ENCODE measurements around the gene LMO1. TPM values are rescaled to one million over a fixed set of nuclear protein-coding genes. Genes with fewer than 3 reads are reported as not detected.

LMO1 gene
- polyA plus RNA-seq, 1 of the 3 experiments (the other 2 are of a cell fraction): 0.12 TPM

- no peak overlapping the region for H3K27ac ChIP-seq (ENCODE audit: low read depth in 2 of 2, low read length in 1 of 2)
- no peaks in the 10 kb centered on the region for H3K36me3 ChIP-seq (replicated peaks in 1 of 2; ENCODE audit: control insufficient read depth in 1 of 2, insufficient read depth in 2 of 2, low read length in 1 of 2)
- H3K27me3 ChIP-seq (ENCODE audit: insufficient read depth): no peaks in the 10 kb centered on the region
- ChIA-PET POLR2A (no interaction called here), CTCF (interaction anchor here (0.8 to 4.2 kb wide), 5 partner anchors 8 to 1518 kb away, joined by 3 to 46 read pairs (median 5); partner anchors contain the start of gene LMO1)
- no peaks in the 10 kb centered on the region for H3K79me2 ChIP-seq (ENCODE audit: insufficient read depth)
- DNase-seq: no peak
- no peak overlapping the region for H2AFZ ChIP-seq (ENCODE audit: low read depth)
- 43% methylated on average over 4 of the region's 4 CpGs for WGBS (ENCODE audit: low lambda C conversion rate)
- TF ChIP-seq RXRA (IDR thresholded peaks at IDR 0.05; ENCODE audit: borderline replicate concordance, low read depth) (no peak), FOSL2 (IDR thresholded peaks at IDR 0.05; ENCODE audit: borderline replicate concordance, low read depth) (no peak), PBX3 (IDR thresholded peaks at IDR 0.05) (no peak), ELF1 (IDR thresholded peaks at IDR 0.05) (no peak), NFIC (IDR thresholded peaks at IDR 0.05; ENCODE audit: borderline replicate concordance) (no peak), TEAD4 (IDR thresholded peaks at IDR 0.05; ENCODE audit: borderline replicate concordance, insufficient read depth) (no peak)
- TF ChIP-seq, protein P1, sequence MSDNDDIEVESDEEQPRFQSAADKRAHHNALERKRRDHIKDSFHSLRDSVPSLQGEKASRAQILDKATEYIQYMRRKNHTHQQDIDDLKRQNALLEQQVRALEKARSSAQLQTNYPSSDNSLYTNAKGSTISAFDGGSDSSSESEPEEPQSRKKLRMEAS (IDR thresholded peaks at IDR 0.05; ENCODE audit: low read depth): no peak
- TF ChIP-seq, protein P2, sequence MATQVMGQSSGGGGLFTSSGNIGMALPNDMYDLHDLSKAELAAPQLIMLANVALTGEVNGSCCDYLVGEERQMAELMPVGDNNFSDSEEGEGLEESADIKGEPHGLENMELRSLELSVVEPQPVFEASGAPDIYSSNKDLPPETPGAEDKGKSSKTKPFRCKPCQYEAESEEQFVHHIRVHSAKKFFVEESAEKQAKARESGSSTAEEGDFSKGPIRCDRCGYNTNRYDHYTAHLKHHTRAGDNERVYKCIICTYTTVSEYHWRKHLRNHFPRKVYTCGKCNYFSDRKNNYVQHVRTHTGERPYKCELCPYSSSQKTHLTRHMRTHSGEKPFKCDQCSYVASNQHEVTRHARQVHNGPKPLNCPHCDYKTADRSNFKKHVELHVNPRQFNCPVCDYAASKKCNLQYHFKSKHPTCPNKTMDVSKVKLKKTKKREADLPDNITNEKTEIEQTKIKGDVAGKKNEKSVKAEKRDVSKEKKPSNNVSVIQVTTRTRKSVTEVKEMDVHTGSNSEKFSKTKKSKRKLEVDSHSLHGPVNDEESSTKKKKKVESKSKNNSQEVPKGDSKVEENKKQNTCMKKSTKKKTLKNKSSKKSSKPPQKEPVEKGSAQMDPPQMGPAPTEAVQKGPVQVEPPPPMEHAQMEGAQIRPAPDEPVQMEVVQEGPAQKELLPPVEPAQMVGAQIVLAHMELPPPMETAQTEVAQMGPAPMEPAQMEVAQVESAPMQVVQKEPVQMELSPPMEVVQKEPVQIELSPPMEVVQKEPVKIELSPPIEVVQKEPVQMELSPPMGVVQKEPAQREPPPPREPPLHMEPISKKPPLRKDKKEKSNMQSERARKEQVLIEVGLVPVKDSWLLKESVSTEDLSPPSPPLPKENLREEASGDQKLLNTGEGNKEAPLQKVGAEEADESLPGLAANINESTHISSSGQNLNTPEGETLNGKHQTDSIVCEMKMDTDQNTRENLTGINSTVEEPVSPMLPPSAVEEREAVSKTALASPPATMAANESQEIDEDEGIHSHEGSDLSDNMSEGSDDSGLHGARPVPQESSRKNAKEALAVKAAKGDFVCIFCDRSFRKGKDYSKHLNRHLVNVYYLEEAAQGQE (IDR thresholded peaks at IDR 0.05; ENCODE audit: low read depth, low read length): no peak
- TF ChIP-seq, protein P3, sequence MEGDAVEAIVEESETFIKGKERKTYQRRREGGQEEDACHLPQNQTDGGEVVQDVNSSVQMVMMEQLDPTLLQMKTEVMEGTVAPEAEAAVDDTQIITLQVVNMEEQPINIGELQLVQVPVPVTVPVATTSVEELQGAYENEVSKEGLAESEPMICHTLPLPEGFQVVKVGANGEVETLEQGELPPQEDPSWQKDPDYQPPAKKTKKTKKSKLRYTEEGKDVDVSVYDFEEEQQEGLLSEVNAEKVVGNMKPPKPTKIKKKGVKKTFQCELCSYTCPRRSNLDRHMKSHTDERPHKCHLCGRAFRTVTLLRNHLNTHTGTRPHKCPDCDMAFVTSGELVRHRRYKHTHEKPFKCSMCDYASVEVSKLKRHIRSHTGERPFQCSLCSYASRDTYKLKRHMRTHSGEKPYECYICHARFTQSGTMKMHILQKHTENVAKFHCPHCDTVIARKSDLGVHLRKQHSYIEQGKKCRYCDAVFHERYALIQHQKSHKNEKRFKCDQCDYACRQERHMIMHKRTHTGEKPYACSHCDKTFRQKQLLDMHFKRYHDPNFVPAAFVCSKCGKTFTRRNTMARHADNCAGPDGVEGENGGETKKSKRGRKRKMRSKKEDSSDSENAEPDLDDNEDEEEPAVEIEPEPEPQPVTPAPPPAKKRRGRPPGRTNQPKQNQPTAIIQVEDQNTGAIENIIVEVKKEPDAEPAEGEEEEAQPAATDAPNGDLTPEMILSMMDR (IDR thresholded peaks at IDR 0.05): no peak
- H4K20me1 ChIP-seq (ENCODE audit: insufficient read depth): no peaks in the 10 kb centered on the region
- H3K9me3 ChIP-seq: no peaks in the 10 kb centered on the region
- no peak overlapping the region for H3K4me3 ChIP-seq (ENCODE audit: low read depth in 2 of 2, low read length in 1 of 2)
- H3K4me2 ChIP-seq: no peak overlapping the region
- H3K9me2 ChIP-seq: no peaks in the 10 kb centered on the region
- H3F3A ChIP-seq (replicated peaks; ENCODE audit: insufficient read depth): no peaks in the 10 kb centered on the region
- H3K9ac ChIP-seq: no peak overlapping the region
- peaks cover 0 to 10% of the 10 kb centered on the region in 2 experiments; a peak in 1 of 4 replicates for H3K4me1 ChIP-seq (ENCODE audit: control insufficient read depth in 1 of 2, insufficient read depth in 2 of 2, low read depth in 1 of 2, low read length in 1 of 2)
These were observed 61.9 kb downstream of the LMO1 start for GRCh38 chr11:8201644-8202365.
